Activated naive CD8-positive, alpha-beta T cell (primary cell): ENCODE results near the gene DRC1.

ENCODE experiments used
- H3K27ac Mint-ChIP-seq: one replicate; pipeline ENCODE4 v1.8.0; 2021; ENCODE audit warnings: mixed read lengths
- H3K27me3 Mint-ChIP-seq: one replicate; pipeline ENCODE4 v1.8.0; 2021; ENCODE audit warnings: mixed read lengths
- H3K36me3 Mint-ChIP-seq: one replicate; pipeline ENCODE4 v1.8.0; 2021; ENCODE audit warnings: mixed read lengths
- H3K4me1 Mint-ChIP-seq: one replicate; pipeline ENCODE4 v1.8.0; 2021; ENCODE audit warnings: low read depth, mixed read lengths
- H3K4me3 Mint-ChIP-seq: one replicate; pipeline ENCODE4 v1.8.0; 2021; ENCODE audit warnings: mild to moderate bottlenecking, mixed read lengths
- H3K9me3 Mint-ChIP-seq: one replicate; pipeline ENCODE4 v1.8.0; 2021; ENCODE audit warnings: low read depth, mixed read lengths

The DRC1 gene

GRCh38 chr2:26449278-26450030 lies 47.7 kb downstream of the DRC1 start:
- no peak overlapping the region for H3K27ac Mint-ChIP-seq
- H3K4me1 Mint-ChIP-seq: no peaks in the 10 kb centered on the region
- no peak overlapping the region for H3K4me3 Mint-ChIP-seq
- no peaks in the 10 kb centered on the region for H3K27me3 Mint-ChIP-seq
- no peaks in the 10 kb centered on the region for H3K9me3 Mint-ChIP-seq
- no peaks in the 10 kb centered on the region for H3K36me3 Mint-ChIP-seq

GRCh38 chr2:26450031-26450635 lies 48.4 kb downstream of the DRC1 start:
- H3K9me3 Mint-ChIP-seq: no peaks in the 10 kb centered on the region
- H3K27ac Mint-ChIP-seq: no peak overlapping the region

GRCh38 chr2:26451700-26452099 lies 50.0 kb downstream of the DRC1 start:
- no peaks in the 10 kb centered on the region for H3K9me3 Mint-ChIP-seq
- no peaks in the 10 kb centered on the region for H3K36me3 Mint-ChIP-seq
- H3K27ac Mint-ChIP-seq: no peak overlapping the region
- H3K27me3 Mint-ChIP-seq: no peaks in the 10 kb centered on the region
- no peak overlapping the region for H3K4me3 Mint-ChIP-seq
- no peaks in the 10 kb centered on the region for H3K4me1 Mint-ChIP-seq

More at GRCh38 chr2:26450031-26450635, 48.4 kb downstream of the DRC1 start:
- no peaks in the 10 kb centered on the region for H3K36me3 Mint-ChIP-seq
- no peaks in the 10 kb centered on the region for H3K27me3 Mint-ChIP-seq
- H3K4me3 Mint-ChIP-seq: no peak overlapping the region
- no peaks in the 10 kb centered on the region for H3K4me1 Mint-ChIP-seq

- H3K27me3 Mint-ChIP-seq: no peaks in the 10 kb centered on the region
- no peak overlapping the region for H3K27ac Mint-ChIP-seq
- no peaks in the 10 kb centered on the region for H3K9me3 Mint-ChIP-seq
- H3K36me3 Mint-ChIP-seq: no peaks in the 10 kb centered on the region
- no peak overlapping the region for H3K4me3 Mint-ChIP-seq
- H3K4me1 Mint-ChIP-seq: no peaks in the 10 kb centered on the region
These were observed 52.0 kb downstream of the DRC1 start for GRCh38 chr2:26453421-26454329.

GRCh38 chr2:26454561-26455001 lies 52.9 kb downstream of the DRC1 start:
- Mint-ChIP-seq H3K4me1 (no peaks in the 10 kb centered on the region), H3K9me3 (no peaks in the 10 kb centered on the region), H3K27me3 (no peaks in the 10 kb centered on the region), H3K27ac (no peak overlapping the region), H3K36me3 (no peaks in the 10 kb centered on the region), H3K4me3 (no peak overlapping the region)

- H3K9me3 Mint-ChIP-seq: no peaks in the 10 kb centered on the region
- no peaks in the 10 kb centered on the region for H3K36me3 Mint-ChIP-seq
- H3K4me1 Mint-ChIP-seq: no peaks in the 10 kb centered on the region
- no peak overlapping the region for H3K4me3 Mint-ChIP-seq
- no peak overlapping the region for H3K27ac Mint-ChIP-seq
- no peaks in the 10 kb centered on the region for H3K27me3 Mint-ChIP-seq
These were observed 53.4 kb downstream of the DRC1 start for GRCh38 chr2:26455037-26455669.

GRCh38 chr2:26455670-26456439 lies 54.1 kb downstream of the DRC1 start:
- no peaks in the 10 kb centered on the region for H3K27me3 Mint-ChIP-seq
- no peak overlapping the region for H3K4me3 Mint-ChIP-seq
- H3K4me1 Mint-ChIP-seq: no peaks in the 10 kb centered on the region
- H3K27ac Mint-ChIP-seq: no peak overlapping the region
- H3K36me3 Mint-ChIP-seq: no peaks in the 10 kb centered on the region
- no peaks in the 10 kb centered on the region for H3K9me3 Mint-ChIP-seq

GRCh38 chr2:26456440-26457250 lies 54.9 kb downstream of the DRC1 start:
- Mint-ChIP-seq H3K9me3 (no peaks in the 10 kb centered on the region), H3K4me1 (no peaks in the 10 kb centered on the region), H3K27me3 (no peaks in the 10 kb centered on the region), H3K27ac (no peak overlapping the region), H3K4me3 (no peak overlapping the region), H3K36me3 (no peaks in the 10 kb centered on the region)

GRCh38 chr2:26457251-26457666 lies 55.5 kb downstream of the DRC1 start:
- Mint-ChIP-seq H3K4me1 (no peaks in the 10 kb centered on the region), H3K36me3 (no peaks in the 10 kb centered on the region), H3K27me3 (no peaks in the 10 kb centered on the region), H3K9me3 (no peaks in the 10 kb centered on the region), H3K4me3 (no peak overlapping the region), H3K27ac (no peak overlapping the region)

GRCh38 chr2:26457695-26458364 lies 56.1 kb downstream of the DRC1 start:
- H3K4me1 Mint-ChIP-seq: no peaks in the 10 kb centered on the region
- H3K4me3 Mint-ChIP-seq: no peak overlapping the region
- H3K9me3 Mint-ChIP-seq: no peaks in the 10 kb centered on the region
- no peak overlapping the region for H3K27ac Mint-ChIP-seq
- no peaks in the 10 kb centered on the region for H3K27me3 Mint-ChIP-seq
- no peaks in the 10 kb centered on the region for H3K36me3 Mint-ChIP-seq

- no peaks in the 10 kb centered on the region for H3K27me3 Mint-ChIP-seq
- H3K4me3 Mint-ChIP-seq: no peak overlapping the region
- no peaks in the 10 kb centered on the region for H3K9me3 Mint-ChIP-seq
- H3K4me1 Mint-ChIP-seq: no peaks in the 10 kb centered on the region
- no peaks in the 10 kb centered on the region for H3K36me3 Mint-ChIP-seq
- H3K27ac Mint-ChIP-seq: no peak overlapping the region
These were observed 56.8 kb downstream of the DRC1 start for GRCh38 chr2:26458365-26459042.

- Mint-ChIP-seq H3K9me3 (no peaks in the 10 kb centered on the region), H3K4me1 (no peaks in the 10 kb centered on the region), H3K4me3 (no peak overlapping the region), H3K27me3 (no peaks in the 10 kb centered on the region), H3K27ac (no peak overlapping the region), H3K36me3 (no peaks in the 10 kb centered on the region)
These were observed 58.4 kb downstream of the DRC1 start for GRCh38 chr2:26459991-26460612.
